HK-2 (cell line): Measurements from ENCODE around the gene CLCN2.

Source experiments
- DNase-seq: peaks from one replicate; pipeline ENCODE4 v3.0.0-alpha.2; 2018; ENCODE audit not compliant: unreplicated experiment

The CLCN2 gene

DNA sequence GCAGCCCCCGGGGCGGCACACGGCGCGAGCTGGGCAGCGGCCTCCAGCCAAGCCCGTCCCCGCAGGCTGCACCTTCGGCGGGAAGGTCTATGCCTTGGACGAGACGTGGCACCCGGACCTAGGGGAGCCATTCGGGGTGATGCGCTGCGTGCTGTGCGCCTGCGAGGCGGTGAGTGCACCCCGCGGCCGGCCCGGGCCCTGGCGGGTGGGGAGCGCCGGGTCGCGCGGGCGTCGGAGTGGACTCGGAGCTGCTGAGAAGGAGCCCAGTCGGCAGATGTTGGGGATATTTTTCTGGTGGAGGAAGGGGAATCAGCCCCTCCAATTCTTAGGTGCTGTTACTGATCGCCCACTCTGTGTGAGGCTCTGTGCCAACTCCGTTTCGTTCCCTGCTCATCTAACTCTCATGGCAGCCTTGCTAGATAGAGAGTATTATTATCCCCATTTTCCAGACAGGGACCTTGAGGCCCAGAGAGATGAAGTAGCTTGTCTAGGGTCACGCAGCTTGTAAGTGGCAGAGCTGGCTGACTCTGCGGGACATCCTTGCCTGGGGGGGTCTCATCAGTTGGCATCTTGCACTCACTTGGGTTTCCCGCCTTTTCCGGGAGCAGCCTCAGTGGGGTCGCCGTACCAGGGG, 19.3 kb upstream of the CLCN2 start:
- no peak for DNase-seq

DNA sequence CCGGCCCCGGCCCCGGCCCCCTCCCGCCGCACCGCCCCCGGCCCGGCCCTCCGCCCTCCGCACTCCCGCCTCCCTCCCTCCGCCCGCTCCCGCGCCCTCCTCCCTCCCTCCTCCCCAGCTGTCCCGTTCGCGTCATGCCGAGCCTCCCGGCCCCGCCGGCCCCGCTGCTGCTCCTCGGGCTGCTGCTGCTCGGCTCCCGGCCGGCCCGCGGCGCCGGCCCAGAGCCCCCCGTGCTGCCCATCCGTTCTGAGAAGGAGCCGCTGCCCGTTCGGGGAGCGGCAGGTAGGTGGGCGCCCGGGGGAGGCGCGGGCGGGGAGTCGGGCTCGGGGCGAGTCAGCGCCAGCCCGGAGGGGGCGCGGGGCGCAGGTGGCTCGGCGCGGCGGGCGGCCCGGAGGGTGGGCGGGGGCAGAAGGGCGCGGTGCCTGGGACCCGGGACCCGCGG, 18.8 kb upstream of the CLCN2 start:
- DNase-seq = no peak

DNA sequence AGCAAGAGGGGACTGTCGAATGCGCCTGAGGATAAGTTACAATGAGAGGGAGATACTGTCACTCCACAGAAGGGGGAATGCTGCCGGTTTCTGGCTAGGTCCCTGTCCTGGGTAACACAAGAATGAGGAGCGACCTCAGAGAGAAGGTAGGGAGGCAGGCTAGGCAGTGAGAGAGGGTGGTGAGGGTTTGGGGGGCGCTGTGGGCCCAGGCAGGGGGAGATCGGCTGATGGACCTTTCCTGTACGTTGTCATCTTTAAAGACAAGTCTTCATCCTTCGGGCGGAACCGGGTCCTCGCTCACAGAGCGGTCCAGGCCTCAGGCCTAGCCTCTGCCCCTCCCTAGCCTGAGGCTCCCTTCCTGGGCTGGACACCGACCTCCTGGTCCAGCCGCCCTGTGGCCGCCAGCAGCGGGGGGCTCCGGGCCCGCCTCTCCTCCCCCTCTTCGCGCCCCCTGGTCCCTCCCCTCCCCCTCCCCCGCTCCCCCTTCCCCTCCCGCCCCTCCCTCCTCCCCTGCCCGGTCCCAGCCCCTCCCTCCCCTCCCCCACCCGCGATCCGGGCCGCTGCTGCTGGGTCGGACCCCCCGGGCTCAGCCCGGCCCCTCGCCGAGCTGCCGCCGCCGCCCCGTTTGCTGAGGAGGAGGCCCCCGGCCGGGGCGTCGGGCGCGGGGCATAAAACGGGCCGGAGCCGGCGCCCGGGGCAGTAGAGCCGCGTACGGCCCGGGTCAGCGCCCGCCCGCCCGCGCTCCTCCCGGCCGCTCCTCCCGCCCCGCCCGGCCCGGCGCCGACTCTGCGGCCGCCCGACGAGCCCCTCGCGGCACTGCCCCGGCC, 18.2 kb upstream of the CLCN2 start, which contains the start of gene CHRD:
Gene CHRD (plus strand): TSS at position 697 of the 827 bp plus-strand sequence. CDS start 265 bp downstream, outside the sequence.
- no peak for DNase-seq

DNA sequence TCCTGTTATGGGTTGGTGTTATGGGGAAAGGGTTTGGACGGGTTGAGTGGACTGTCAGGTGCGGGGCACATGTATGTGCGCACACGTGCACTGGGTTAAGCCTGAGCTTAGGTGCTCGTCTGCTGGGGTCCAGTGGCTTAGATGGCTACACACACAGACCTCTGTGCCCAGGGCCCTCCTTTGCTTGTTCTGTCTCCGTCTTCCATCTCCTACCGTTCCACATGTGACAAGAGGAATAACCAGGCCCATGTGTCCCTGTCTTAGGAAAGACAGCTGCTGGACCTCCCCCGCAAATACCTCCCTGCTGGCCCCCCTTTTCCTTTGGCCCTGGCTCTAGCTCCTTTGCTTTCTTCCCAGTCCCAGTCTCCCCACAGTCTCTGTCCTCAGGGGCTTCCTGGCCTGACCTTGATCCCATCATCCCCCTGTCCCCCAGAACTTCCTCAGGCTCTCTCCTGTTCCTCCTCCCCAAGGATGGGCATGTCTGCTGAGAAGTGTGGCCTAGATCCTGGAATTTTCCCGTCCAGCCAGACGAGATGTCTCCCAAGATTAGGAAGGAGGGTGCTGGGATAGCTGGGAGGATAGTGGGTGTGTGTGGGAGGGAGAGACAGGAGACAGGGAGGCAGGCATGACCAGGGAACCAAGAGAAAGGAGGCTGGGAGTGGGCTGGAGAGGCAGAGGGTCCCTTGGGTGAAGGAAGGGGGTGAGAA, 17.4 kb upstream of the CLCN2 start:
- no peak for DNase-seq

DNA sequence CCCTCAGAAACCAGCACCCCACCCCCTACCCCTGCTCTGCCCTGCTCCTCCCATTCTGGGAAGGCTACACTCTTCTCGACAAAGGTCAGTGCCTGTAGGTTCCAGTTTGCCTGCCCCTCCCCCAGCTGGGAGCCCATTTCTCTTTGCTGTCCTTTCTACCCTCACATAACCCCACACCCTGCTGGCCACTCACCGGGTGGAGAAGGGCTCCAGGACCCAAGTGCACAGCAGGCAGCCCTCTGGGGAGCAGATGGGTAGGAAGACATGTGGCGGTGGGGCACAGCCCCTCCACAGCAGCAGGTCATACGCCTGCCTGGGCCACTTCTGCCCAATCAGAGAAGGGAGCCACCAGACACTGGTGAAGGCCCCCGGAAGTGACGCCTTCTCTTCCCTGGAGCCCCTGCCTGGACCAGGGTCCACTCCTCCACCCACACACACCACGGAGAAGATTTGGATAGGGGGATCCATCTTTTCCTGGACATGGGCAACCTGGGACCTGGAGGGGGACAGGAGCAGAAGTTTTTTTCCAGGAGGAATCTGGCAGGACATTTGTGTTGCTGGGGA, 16.6 kb upstream of the CLCN2 start, which contains the start of gene THPO:
Gene THPO (minus strand): TSS at position 326 of the 564 bp plus-strand sequence. CDS start 1,948 bp downstream, outside the sequence.
- DNase-seq = no peak

DNA sequence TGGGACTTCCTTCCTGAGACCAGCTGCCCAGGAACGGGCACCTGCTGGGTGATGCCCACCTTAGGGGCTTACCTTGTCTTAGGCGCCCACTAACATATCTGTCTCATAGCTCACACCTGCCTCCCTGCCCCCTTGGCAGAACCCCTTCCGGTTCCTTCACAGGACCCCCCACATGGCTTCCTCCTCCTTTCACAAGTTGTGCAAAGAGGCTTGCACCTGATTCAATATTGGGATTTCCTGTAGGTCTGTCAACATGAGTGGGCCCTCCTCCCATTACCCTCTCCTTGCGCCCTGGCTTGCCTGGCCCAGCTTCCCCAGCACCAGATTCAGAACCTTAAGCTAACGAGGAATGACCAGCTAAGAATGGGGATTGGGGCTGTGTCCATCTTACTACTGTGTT, 16.0 kb upstream of the CLCN2 start:
- no peak for DNase-seq

DNA sequence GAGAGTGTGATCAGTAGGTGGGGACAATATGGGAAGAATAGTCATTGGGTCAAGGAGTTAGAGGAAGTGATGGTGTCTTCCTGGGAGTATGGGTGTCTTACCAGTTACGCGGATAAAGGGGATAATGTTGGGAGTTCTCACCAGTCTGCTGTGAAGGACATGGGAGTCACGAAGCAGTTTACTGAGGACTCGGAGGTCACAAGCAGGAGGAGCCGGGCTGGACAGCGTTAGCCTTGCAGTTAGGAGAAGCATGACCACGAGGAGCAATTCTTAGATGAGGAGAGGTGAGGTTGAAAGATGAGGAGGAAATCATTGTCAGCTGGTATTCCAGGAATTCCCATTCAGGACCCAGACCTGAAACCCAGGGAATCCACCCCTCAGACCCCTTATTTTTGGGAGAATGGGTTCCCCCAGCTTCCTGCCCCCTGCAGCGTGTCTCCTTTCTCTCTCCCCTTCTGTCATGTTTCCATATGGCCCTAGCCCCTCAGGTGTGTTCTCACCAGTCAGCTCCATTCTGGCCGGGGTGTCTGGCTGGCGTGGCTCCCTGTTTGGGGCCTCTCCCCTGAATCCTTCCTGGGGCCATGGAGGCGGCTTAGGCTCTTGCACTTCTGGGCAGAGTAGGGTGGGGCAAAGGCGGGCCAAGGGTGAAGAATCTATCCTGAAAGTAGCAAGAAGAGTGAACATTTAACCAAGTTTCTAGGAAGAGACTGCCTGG, 14.5 kb upstream of the CLCN2 start:
- no peak for DNase-seq

DNA sequence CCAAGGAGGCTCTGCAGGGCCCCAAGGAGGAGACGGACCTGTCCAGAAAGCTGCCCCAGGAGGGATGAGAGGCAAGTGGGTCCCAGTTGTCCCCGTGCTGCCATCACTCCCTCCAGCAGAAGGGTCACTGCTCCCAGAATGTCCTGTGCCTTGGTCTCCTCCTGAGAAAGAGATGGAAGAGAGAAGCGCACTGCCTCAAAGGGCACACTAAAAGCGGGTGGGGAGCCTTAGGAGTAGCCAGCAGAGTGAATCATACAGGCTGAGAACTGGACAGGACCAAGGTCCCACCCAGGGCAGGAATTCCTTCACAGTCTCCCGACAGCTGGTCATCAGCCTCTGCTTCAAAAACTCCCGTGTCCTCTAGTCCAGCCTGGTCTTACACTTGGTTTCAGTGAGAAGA, 12.0 kb upstream of the CLCN2 start:
- DNase-seq = no peak

DNA sequence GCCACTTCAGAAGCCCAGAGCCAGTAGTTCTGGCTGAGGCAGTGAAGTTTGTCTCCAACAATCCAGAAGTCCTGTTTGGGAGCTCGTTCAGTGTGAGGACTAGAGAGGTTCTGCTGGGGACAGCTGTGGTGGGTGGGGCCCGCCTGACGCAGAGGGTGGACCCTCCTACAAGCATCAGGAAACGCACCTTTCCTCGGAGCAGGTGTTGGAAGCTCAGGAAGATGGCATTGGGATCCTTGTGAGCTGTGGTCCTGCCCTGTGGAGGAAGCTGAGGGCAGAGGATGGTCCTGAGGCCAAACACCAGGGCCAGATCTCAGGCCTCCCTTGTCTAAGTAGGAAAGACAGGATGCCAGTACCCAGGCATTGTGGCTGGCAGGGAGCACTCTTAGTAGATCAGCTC, 11.5 kb upstream of the CLCN2 start:
- DNase-seq = no peak

DNA sequence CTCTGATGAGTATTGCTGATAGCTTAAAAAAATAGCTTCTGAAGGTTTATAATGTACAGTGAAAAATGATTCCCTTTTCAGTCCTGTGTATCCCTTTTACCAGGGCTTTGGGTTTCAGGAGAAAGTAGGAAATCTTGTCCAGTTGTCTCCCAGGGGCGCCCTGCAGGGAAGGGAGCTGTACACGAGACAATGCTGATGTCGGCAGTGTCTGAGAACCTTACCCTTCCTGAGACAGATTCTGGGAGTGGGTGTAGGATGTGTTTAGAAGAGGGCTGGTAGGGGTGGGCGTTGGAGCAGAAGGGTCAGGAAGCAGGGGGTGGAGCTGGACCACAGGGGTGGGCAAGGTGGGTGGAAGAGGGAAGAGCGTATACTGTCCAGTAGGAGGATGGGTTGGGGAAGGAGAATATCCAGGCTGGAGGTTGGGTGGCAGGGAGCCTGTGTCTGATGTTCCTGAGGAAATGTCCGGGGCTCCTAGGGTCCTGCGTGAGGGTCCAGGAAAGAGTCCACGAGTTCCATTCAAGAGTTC, 11.0 kb upstream of the CLCN2 start:
- no peak for DNase-seq

DNA sequence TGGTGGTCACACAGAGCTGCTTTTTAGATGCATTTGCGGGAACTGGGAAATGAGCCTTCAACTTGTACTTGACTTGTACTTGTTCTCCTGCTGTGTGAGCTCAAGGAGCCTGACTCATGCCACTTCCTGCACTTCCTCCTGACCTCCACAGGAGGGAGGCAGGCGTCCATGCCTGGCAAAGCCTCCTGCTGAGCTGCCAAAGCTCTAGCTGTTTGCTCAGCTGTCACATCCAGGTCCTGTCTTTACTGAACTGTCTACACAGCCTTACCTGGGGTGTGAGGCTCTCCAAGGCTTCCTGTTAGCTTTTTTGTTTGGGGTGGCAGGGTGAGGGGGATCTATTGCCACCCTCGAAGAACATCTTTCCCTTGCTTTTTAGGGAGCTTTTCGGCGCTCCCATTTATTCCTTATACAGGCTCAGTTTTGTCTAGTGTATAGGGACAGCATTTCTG, 10.2 kb upstream of the CLCN2 start:
- DNase-seq = peak; percentile 84

DNA sequence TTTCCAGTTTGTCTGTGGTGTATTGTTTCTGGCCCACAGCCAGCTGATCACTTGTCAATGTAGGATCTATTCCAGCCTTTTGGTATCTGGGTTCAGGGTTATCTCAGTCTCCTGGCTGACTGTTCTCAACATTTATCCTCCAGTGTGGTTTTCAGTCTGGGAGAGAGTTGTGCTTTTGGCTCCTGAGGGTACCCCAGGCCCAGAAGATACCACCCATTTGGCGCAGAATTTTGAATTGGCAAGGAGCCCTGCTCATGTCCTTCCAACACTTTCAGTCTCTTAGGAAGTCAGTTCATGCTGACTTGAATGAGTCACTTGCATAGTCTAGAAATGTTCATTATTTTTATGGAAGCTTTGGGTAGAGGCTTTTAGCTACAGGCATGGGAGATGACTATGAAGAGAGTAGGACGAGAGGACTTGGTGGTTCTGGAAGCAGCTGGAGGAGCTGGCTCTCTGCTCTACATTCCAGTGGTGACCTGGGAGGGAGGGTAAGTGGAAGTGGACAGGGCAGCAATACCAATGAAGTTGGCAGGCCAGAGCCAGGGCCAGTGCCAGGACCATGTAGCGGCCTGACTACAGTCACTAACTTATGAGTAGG, 7.3 kb upstream of the CLCN2 start:
- no peak for DNase-seq

DNA sequence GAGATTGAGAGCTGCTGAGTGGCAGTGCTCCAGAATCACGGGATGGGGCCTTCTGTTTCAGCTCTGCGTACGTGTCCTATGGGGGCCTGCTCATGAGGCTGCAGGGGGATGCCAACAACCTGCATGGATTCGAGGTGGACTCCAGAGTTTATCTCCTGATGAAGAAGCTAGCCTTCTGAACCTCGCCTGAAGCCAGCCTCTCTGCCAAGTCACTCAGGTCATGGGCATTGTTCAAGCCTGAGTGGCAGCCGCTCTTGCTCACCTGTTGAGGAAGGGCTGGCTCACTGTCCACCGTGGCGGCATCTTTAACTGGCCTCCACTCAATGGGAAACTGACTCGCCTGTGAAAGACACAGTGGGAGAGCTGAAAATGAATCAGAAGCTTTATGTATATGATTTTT, 6.7 kb upstream of the CLCN2 start:
- no peak for DNase-seq

DNA sequence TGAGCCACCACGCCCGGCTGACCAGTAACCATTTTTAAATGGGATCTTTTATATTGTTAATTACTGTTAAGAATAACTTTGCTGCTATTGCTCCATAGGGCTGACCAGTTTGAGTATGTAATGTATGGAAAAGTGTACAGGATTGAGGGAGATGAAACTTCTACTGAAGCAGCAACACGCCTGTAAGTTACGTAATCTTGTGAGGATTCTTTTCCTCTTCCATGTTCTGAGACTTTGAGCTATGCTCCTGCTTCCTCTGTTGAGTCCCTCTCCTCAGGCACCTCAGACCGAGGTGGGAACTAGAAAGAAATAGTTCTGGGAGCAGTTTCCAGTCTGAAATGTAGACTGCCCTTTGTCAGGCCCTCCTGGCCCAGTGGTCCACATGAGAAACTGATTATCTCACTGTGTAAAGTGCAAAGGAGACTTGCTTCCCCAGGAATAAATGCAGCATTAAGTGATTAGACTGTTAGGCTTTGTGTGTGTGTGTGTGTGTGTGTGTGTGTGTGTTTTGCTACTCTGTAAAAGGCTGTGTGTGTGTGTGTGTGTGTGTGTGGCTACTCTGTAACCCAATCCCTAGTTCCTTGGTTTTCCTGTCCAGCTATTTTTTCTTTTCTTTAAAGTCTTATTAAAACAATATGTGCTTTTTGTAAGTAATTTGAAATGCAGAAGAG, 5.3 kb upstream of the CLCN2 start:
- DNase-seq = no peak

DNA sequence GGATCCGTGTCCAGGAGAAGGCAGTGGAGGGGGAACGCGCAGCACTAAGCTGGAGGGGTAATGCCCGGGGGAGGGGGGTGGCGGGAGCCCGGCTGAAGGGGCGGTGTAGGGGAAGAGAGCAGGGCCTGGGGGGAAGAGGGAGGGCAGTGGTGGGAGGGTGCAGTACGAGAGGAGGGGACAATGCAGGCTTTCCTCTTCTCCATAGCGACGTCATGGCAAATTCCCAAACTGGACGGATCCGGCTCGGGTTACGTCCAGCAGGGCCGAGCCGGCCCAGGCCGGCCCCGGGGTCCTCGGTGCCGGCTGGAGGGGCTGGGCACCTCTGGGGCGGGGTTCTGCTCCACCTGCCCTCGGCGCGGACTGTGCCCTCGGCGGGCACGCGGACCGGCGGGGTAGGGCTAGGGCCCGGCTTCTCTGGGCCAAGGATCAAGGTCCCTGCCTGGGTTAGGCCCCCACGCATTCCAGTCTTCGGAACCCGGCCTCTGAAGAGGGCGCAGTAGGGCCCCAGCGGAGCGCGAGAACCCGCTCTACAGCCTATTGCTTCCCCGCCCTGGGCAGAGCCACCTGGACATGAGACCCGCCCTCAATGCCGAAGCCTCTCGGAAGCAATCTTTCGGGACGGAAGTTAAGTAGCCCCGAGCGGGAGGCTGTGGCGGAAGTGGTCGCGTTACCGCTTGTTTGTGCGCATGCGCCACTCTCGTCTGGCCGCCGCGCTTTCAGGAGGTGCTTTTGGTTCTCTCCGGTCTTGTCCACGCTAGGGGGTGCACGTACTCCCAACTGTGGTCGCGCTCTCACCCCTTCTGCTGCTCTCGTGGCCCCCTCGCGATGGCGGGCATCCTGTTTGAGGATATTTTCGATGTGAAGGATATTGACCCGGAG, 1.5 kb upstream of the CLCN2 start:
- DNase-seq = peak; percentile 99

DNA sequence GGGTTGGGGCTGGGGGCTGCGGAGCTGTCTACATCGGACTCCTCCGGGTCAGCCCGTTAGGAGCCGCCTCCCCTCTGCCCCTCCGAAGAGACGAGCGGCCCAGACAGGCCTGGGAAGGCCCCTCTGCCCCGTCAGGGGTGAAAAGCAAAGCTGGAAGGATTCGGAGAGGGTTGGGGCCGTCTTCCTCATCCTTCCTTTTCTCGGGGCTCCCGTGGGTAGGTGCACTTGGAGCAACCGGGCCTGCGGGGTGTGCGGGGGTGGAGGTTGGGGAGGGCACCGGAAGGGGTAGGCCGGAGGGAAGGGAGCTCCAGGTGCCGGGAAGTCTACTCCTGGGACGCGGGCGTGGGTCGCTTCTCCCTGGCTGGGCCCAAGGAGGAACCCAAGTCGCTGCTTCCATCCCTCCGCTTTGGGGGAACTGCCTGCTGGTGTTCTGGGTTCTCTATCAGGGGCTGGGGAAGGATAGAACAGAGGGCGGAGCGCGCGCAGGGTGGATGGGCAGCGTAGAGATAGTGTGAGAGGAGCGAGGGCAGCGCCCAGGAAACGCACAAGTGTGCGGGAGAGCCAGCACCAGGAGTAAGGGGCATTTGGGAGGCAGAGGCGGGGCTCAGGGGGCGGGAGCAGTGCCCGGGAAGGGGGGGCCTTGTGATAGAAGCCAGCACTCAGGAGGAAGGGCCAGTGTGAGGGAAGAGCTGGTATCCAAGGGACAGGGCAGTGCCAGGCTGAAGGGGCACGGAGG, 695 bp upstream of the CLCN2 start:
- DNase-seq = peak; percentile 83

DNA sequence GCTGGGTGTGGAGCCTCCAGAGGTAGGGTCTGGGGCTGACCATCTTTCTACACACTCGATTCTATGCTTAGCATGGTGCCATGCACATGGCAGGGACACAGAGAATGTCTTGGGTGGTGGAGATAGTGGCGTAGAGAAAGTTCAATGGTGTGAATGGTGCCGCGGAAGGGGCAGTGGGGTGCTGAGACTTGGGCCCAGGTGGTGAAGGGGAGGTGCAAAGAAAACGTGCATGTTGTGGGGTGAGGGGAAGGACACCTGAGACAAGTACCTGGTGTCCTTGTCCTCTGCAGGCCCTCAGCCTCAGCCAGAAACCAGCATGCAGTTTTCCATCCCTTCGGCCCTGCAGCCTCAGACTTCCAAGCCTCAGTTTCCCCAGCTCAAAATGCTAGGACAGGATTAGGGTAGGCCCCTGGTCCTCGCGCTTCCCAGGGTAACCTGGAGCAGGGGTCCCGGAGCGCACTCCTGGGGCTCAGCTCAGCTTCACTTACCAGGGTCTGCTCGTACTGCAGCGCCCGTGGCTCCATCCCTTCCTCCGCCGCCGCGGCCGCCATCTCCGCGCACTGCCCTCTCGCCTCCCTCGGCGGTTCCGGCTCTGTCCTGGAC, 375 bp downstream of the CLCN2 start:
- DNase-seq = no peak
